ENCODE measurements around the gene YEATS2. TPM values are rescaled to one million over a fixed set of nuclear protein-coding genes. Genes with fewer than 3 reads are reported as not detected.

The YEATS2 gene
- polyA plus RNA-seq, 1 donor (not counting 4 experiments of a cell fraction or from before 2014, with no cell fraction given): 21.7 TPM

GRCh38 chr3:183815951-183816475 lies 118.4 kb downstream of the YEATS2 start:
- H3K4me3 ChIP-seq (ENCODE audit: control insufficient read depth in 2 of 3, extremely low read depth in 1 of 3, insufficient read depth in 2 of 3, low read depth in 1 of 3, low read length in 3 of 3): no peak overlapping the region
- H3K36me3 ChIP-seq (ENCODE audit: control insufficient read depth in 2 of 2, extremely low read depth in 1 of 2, insufficient read depth in 2 of 2, low read length in 2 of 2): peaks cover 2 to 9% of the 10 kb centered on the region in 2 experiments
- no peak overlapping the region for H3K4me2 ChIP-seq (ENCODE audit: control insufficient read depth, extremely low read depth, insufficient read depth, low read depth, low read length)
- no peak overlapping the region for H2AFZ ChIP-seq (ENCODE audit: control insufficient read depth, low read length)
- TF ChIP-seq EZH2 (IDR thresholded peaks at IDR 0.05; ENCODE audit: low read length): no peak
- TF ChIP-seq, protein P1, sequence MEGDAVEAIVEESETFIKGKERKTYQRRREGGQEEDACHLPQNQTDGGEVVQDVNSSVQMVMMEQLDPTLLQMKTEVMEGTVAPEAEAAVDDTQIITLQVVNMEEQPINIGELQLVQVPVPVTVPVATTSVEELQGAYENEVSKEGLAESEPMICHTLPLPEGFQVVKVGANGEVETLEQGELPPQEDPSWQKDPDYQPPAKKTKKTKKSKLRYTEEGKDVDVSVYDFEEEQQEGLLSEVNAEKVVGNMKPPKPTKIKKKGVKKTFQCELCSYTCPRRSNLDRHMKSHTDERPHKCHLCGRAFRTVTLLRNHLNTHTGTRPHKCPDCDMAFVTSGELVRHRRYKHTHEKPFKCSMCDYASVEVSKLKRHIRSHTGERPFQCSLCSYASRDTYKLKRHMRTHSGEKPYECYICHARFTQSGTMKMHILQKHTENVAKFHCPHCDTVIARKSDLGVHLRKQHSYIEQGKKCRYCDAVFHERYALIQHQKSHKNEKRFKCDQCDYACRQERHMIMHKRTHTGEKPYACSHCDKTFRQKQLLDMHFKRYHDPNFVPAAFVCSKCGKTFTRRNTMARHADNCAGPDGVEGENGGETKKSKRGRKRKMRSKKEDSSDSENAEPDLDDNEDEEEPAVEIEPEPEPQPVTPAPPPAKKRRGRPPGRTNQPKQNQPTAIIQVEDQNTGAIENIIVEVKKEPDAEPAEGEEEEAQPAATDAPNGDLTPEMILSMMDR (optimal IDR thresholded peaks at IDR 0.05 in 1 of 3, IDR thresholded peaks at IDR 0.05 in 1 of 3, conservative IDR thresholded peaks at IDR 0.05 in 1 of 3; ENCODE audit: extremely low read depth in 1 of 3, insufficient read depth in 2 of 3, low read length in 3 of 3): no peak
- no peak overlapping the region for H3K27ac ChIP-seq (ENCODE audit: control insufficient read depth, insufficient read depth, low read length)
- no peak for DNase-seq (ENCODE audit: low read depth, low spot score)
- H3K9me1 ChIP-seq (ENCODE audit: control insufficient read depth, extremely low read depth, insufficient read depth, low read length): no peaks in the 10 kb centered on the region
- no peaks in the 10 kb centered on the region for H3K79me2 ChIP-seq (ENCODE audit: control insufficient read depth, insufficient read depth, low read length)
- no peaks in the 10 kb centered on the region for H4K20me1 ChIP-seq (ENCODE audit: control insufficient read depth, extremely low read depth, insufficient read depth, low read length)
- H3K9ac ChIP-seq (ENCODE audit: control insufficient read depth, extremely low read depth, insufficient read depth, low read length): no peak overlapping the region
- peaks cover 16% of the 10 kb centered on the region for H3K4me1 ChIP-seq (ENCODE audit: control insufficient read depth, extremely low read depth, insufficient read depth, low read length)
- no peak for FAIRE-seq
- no peaks in the 10 kb centered on the region for H3K9me3 ChIP-seq (ENCODE audit: control insufficient read depth, low read depth, low read length)
- no peaks in the 10 kb centered on the region for H3K27me3 ChIP-seq (ENCODE audit: control insufficient read depth, extremely low read depth, insufficient read depth, low read length)
- dilution Hi-C loops (cut with MboI; ENCODE audit: extremely low pct_ligation_motif_present, low sequenced_read_pairs): no loop called here

DNA sequence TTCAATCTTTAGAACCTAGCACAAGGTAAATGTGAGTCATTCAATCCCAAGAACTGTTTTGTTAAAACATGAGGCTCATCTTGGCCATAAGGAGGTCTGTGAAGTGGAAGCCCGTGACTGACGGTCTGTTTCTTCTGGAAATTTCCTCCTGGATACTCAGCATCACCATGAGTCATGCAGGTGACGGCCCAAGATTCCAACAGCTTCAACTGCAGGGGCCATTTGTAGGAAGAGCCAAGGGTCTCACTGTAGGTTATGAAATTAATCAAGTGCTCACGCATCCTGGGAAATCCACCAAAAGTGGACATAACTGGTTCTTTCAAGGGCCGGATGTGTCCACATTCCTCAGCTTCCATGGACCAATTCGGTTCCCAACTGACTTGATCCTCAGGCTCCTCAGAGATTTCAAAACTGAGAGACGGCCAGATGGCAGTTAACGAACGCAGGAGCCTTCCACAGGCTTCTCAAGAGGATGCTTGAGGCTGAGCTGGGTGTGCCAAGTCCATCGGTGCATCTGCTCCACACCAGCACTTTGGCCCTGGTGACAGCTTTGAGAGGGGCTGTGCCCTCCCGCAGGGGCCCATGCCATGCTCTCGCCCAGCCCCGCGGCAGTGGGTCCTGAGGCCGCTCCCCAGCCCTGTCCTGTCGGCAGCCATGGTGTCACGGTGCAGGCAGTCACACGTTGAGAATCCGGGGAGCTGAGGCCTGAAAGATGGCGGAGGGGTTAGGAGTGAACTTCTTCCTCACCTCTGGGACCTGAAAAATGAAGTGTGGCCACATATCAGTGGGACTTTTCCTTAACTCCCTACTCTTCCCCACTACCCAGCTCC lies 119.3 kb downstream of the YEATS2 start:
- dilution Hi-C loops (cut with MboI; ENCODE audit: extremely low pct_ligation_motif_present, low sequenced_read_pairs): no loop called here
- no peak overlapping the region for H3K27ac ChIP-seq (ENCODE audit: control insufficient read depth, insufficient read depth, low read length)
- DNase-seq (ENCODE audit: low read depth, low spot score): no peak

More for the DNA sequence above, 119.3 kb downstream of the YEATS2 start:
- TF ChIP-seq, protein P1 (optimal IDR thresholded peaks at IDR 0.05 in 1 of 3, IDR thresholded peaks at IDR 0.05 in 1 of 3, conservative IDR thresholded peaks at IDR 0.05 in 1 of 3; ENCODE audit: extremely low read depth in 1 of 3, insufficient read depth in 2 of 3, low read length in 3 of 3): no peak
- no peak for TF ChIP-seq EZH2 (IDR thresholded peaks at IDR 0.05; ENCODE audit: low read length)
- Histone ChIP-seq H3K4me2 (ENCODE audit: control insufficient read depth, extremely low read depth, insufficient read depth, low read depth, low read length) (no peak overlapping the region), H3K4me3 (ENCODE audit: control insufficient read depth in 2 of 3, extremely low read depth in 1 of 3, insufficient read depth in 2 of 3, low read depth in 1 of 3, low read length in 3 of 3) (no peak overlapping the region), H3K27me3 (ENCODE audit: control insufficient read depth, extremely low read depth, insufficient read depth, low read length) (no peaks in the 10 kb centered on the region), H4K20me1 (ENCODE audit: control insufficient read depth, extremely low read depth, insufficient read depth, low read length) (no peaks in the 10 kb centered on the region), H3K36me3 (ENCODE audit: control insufficient read depth in 2 of 2, extremely low read depth in 1 of 2, insufficient read depth in 2 of 2, low read length in 2 of 2) (peaks cover 0 to 6% of the 10 kb centered on the region in 2 experiments), H3K9me1 (ENCODE audit: control insufficient read depth, extremely low read depth, insufficient read depth, low read length) (no peaks in the 10 kb centered on the region), H3K9ac (ENCODE audit: control insufficient read depth, extremely low read depth, insufficient read depth, low read length) (no peak overlapping the region), H2AFZ (ENCODE audit: control insufficient read depth, low read length) (no peak overlapping the region), H3K4me1 (ENCODE audit: control insufficient read depth, extremely low read depth, insufficient read depth, low read length) (peaks cover 14% of the 10 kb centered on the region), H3K9me3 (ENCODE audit: control insufficient read depth, low read depth, low read length) (no peaks in the 10 kb centered on the region), H3K79me2 (ENCODE audit: control insufficient read depth, insufficient read depth, low read length) (no peaks in the 10 kb centered on the region)
- FAIRE-seq: no peak
